ENCODE results near the gene SEC14L2. TPM values are rescaled to one million over a fixed set of nuclear protein-coding genes. Genes with fewer than 3 reads are reported as not detected.

The SEC14L2 gene
- total and polyA plus RNA-seq, 2 donors (not counting 1 experiment from before 2014, with no cell fraction given) = 0.24 to 0.67 TPM

GRCh38 chr22:30423959-30424533 lies 27.2 kb downstream of the SEC14L2 start:
- Histone ChIP-seq H3K9me3 (ENCODE audit: control extremely low read depth in 1 of 3, control insufficient read depth in 2 of 3, insufficient read depth in 1 of 3, low read length in 2 of 3) (peaks cover 0 to 8% (median 0%) of the 10 kb centered on the region in 3 donors), H3K79me2 (ENCODE audit: control insufficient read depth, insufficient read depth, low read length) (peaks cover 11% of the 10 kb centered on the region), H3K4me1 (ENCODE audit: control insufficient read depth in 2 of 2, insufficient read depth in 2 of 2, low read length in 2 of 2) (peaks cover 22 to 40% of the 10 kb centered on the region in 2 donors), H3K27ac (ENCODE audit: low read length in 2 of 2) (peak overlapping the region; percentile 78 to 89), H3K4me3 (ENCODE audit: control extremely low read depth in 1 of 5, extremely low read depth in 1 of 5, insufficient read depth in 1 of 5, low read depth in 2 of 5, low read length in 4 of 5) (peak overlapping the region; percentile 54 to 84 (median 76)), H3K4me2 (replicated peaks; ENCODE audit: low read depth, low read length, poor library complexity, severe bottlenecking) (peak overlapping the region; percentile 91), H3K9ac (ENCODE audit: low read length) (peak overlapping the region; percentile 91), H4K20me1 (ENCODE audit: control insufficient read depth, insufficient read depth, low read length, poor library complexity, severe bottlenecking) (no peaks in the 10 kb centered on the region), H2AFZ (ENCODE audit: insufficient read depth, low read depth, low read length, poor library complexity, severe bottlenecking) (peak overlapping the region; percentile 96), H3K27me3 (replicated peaks in 1 of 4; ENCODE audit: control extremely low read depth in 1 of 4, control insufficient read depth in 3 of 4, insufficient read depth in 4 of 4, low read length in 3 of 4) (no peaks in the 10 kb centered on the region), H3K36me3 (replicated peaks in 1 of 2; ENCODE audit: control extremely low read depth in 1 of 2, control insufficient read depth in 1 of 2, extremely low read depth in 1 of 2, insufficient read depth in 2 of 2, low read length in 1 of 2) (peaks cover 0 to 2% of the 10 kb centered on the region in 2 experiments)
- intact Hi-C loops (cut with micrococcal nuclease) = loop anchor here (1.0 to 10.0 kb wide), 9 partner anchors 33 to 1539 kb away; partner anchors contain the start of genes MORC2, OSM, PIK3IP1 and TBC1D10A
- 1% methylated on average over 22 of the region's 31 CpGs for WGBS (ENCODE audit: insufficient coverage)
- CTCF ChIA-PET = interaction anchor here (0.9 to 7.0 kb wide), 17 partner anchors 9 to 211 kb away, joined by 3 to 94 read pairs (median 4); partner anchors contain the start of genes CASTOR1, CCDC157, RNF215 and SF3A1
- peak; percentile 99 for DNase-seq
- H3K27ac Mint-ChIP-seq = peak overlapping the region; percentile 100
- peak; percentile 91 for ATAC-seq (ENCODE audit: low read depth)
- H3K9me3 Mint-ChIP-seq (ENCODE audit: insufficient read depth) = no peaks in the 10 kb centered on the region
- peaks cover 48% of the 10 kb centered on the region for H3K4me1 Mint-ChIP-seq
- H3K27me3 Mint-ChIP-seq = no peaks in the 10 kb centered on the region
- H3K4me3 Mint-ChIP-seq = peak overlapping the region; percentile 99
- POLR2A ChIA-PET = interaction anchor here (0.6 to 2.4 kb wide), 9 partner anchors 10 to 135 kb away, joined by 3 to 16 read pairs (median 4); partner anchors contain the start of genes CASTOR1, CCDC157 and SF3A1
- TF ChIP-seq CTCF (IDR thresholded peaks at IDR 0.05) (no peak), EZH2 (IDR thresholded peaks at IDR 0.05; ENCODE audit: borderline replicate concordance, insufficient read depth, low read depth, low read length, poor library complexity, severe bottlenecking) (no peak)
